HepG2 (cell line): ENCODE data around the gene SEBOX. TPM values are rescaled to one million over a fixed set of nuclear protein-coding genes. Genes with fewer than 3 reads are reported as not detected.
A peak's percentile ranks its signal among the peaks of the same experiment; 100 is the strongest.

Experiments
- CC2D1A ChIP-seq: sonication (generic); formaldehyde crosslinking; IDR thresholded peaks from 2 replicates; pipeline ENCODE4 v1.8.1; 2023; ENCODE audit warnings: mild to moderate bottlenecking, missing genetic modification reagents
- HNF4A ChIP-seq: sonication (generic); formaldehyde crosslinking; IDR thresholded peaks from 2 replicates; pipeline ENCODE4 v1.4.0; 2020; ENCODE audit warnings: missing genetic modification reagents
- KAT2B ChIP-seq: fragments of 150-350 bp; IDR thresholded peaks from 2 replicates; pipeline ENCODE4 v1.6.1; 2014; ENCODE audit warnings: low read depth, low read length, borderline replicate concordance
- KDM5B ChIP-seq: sonication (generic); formaldehyde crosslinking; IDR thresholded peaks from 2 replicates; pipeline ENCODE4 v1.4.0; 2020; ENCODE audit warnings: missing genetic modification reagents, mild to moderate bottlenecking, borderline replicate concordance
- NR2F2 ChIP-seq: IDR thresholded peaks from 2 replicates; pipeline ENCODE4 v1.6.1; 2012; ENCODE audit warnings: low read depth, inconsistent platforms, borderline replicate concordance
- PITX1 ChIP-seq: sonication (generic); formaldehyde crosslinking; IDR thresholded peaks from 2 replicates; pipeline ENCODE4 v1.5.1; 2020; ENCODE audit warnings: mild to moderate bottlenecking, missing genetic modification reagents
- TSC22D2 ChIP-seq: sonication (generic); formaldehyde crosslinking; IDR thresholded peaks from 2 replicates; pipeline ENCODE4 v1.5.1; 2020; ENCODE audit warnings: missing genetic modification reagents, mild to moderate bottlenecking, borderline replicate concordance
- ZNF546 ChIP-seq: sonication (generic); formaldehyde crosslinking; conservative IDR thresholded peaks from 2 replicates; pipeline ENCODE4 v1.8.1; 2023; ENCODE audit warnings: mild to moderate bottlenecking, missing genetic modification reagents
- ZSCAN30 ChIP-seq: sonication (generic); formaldehyde crosslinking; IDR thresholded peaks from 2 replicates; pipeline ENCODE4 v1.5.0; 2020; ENCODE audit warnings: mild to moderate bottlenecking, missing genetic modification reagents
- polyA plus RNA-seq, 8 experiments: library from polyadenylated mRNA; depleted of rRNA in 3 of 8; stranded (reverse) in 7 of 8; unstranded in 1 of 8; fragments of >200 nt; fragmentation: Illumina TruSeq in 4 of 8; extraction: Trizol in 4 of 8; gene quantifications; 2 replicates each; pipeline versions ENCODE4 v1.2.1 to v1.2.3, GENCODE V29; 2011 to 2016; ENCODE audit warnings: low read depth in 4 of 8, missing spikeins in 1 of 8, mixed read lengths in 1 of 8; ENCODE audit not compliant: insufficient read depth in 1 of 8
- total RNA-seq, 5 experiments: library from RNA; depleted of rRNA; stranded (reverse); fragments of >200 nt; fragmentation: Illumina TruSeq; extraction: Trizol; gene quantifications; 2 replicates each; pipeline ENCODE4 v1.2.3, GENCODE V29; 2016; ENCODE audit warnings: low read depth in 1 of 5
- TF ChIP-seq, protein P1 (sequence below): sonication (generic); formaldehyde crosslinking; IDR thresholded peaks from 2 replicates; pipeline ENCODE4 v1.4.0; 2020; ENCODE audit warnings: mild to moderate bottlenecking, missing genetic modification reagents, borderline replicate concordance
- TF ChIP-seq, protein P2 (sequence below): sonication (generic); formaldehyde crosslinking; IDR thresholded peaks from 2 replicates; pipeline ENCODE4 v1.5.0; 2020; ENCODE audit warnings: mild to moderate bottlenecking, missing genetic modification reagents, moderate library complexity
- TF ChIP-seq, protein P3 (sequence below): fragments of 450-650 bp; IDR thresholded peaks from 2 replicates; pipeline ENCODE4 v1.6.1; 2017; ENCODE audit warnings: mild to moderate bottlenecking
- TF ChIP-seq, protein P4 (sequence below), 2 experiments: sonication (generic) in 1 of 2; formaldehyde crosslinking in 1 of 2; IDR thresholded peaks; 2 replicates each; pipeline versions ENCODE4 v1.4.0 to v1.6.1; 2016 to 2020; ENCODE audit warnings: borderline replicate concordance in 1 of 2, low read depth in 1 of 2, mild to moderate bottlenecking in 1 of 2, missing genetic modification reagents in 1 of 2
- TF ChIP-seq, protein P5 (sequence below): sonication (generic); formaldehyde crosslinking; IDR thresholded peaks from 2 replicates; pipeline ENCODE4 v1.5.0; 2020; ENCODE audit warnings: missing genetic modification reagents, mild to moderate bottlenecking, borderline replicate concordance

SEBOX gene
- total and polyA plus RNA-seq, 2 of the 13 experiments (the other 11 are each of a cell fraction or from before 2014, with no cell fraction given), result not detected

DNA sequence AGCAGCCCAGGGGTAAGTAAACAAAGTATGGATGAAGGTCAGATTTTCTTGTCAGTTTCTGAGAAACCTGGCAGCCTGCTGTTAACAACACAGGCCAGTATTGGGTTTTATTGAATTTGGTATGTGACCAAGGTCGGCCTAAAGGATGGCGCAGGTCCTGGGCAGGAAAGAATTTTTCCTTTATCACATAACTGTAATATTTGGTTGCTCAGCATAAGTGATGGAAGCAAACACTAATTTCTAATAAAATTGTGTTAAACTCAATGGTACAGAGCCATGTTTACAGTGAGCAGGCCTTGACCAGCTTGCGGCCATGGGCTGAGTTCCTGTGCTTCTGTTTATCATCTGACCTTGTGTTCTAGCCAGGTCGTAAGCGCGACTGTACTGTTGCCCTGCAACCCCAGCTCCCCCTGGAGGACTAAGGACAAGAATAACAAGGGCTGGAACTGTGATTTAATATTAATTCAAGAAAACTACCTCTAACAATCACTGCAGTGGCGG is 18.2 kb downstream of the SEBOX start (continued):
- TF ChIP-seq, protein P1, sequence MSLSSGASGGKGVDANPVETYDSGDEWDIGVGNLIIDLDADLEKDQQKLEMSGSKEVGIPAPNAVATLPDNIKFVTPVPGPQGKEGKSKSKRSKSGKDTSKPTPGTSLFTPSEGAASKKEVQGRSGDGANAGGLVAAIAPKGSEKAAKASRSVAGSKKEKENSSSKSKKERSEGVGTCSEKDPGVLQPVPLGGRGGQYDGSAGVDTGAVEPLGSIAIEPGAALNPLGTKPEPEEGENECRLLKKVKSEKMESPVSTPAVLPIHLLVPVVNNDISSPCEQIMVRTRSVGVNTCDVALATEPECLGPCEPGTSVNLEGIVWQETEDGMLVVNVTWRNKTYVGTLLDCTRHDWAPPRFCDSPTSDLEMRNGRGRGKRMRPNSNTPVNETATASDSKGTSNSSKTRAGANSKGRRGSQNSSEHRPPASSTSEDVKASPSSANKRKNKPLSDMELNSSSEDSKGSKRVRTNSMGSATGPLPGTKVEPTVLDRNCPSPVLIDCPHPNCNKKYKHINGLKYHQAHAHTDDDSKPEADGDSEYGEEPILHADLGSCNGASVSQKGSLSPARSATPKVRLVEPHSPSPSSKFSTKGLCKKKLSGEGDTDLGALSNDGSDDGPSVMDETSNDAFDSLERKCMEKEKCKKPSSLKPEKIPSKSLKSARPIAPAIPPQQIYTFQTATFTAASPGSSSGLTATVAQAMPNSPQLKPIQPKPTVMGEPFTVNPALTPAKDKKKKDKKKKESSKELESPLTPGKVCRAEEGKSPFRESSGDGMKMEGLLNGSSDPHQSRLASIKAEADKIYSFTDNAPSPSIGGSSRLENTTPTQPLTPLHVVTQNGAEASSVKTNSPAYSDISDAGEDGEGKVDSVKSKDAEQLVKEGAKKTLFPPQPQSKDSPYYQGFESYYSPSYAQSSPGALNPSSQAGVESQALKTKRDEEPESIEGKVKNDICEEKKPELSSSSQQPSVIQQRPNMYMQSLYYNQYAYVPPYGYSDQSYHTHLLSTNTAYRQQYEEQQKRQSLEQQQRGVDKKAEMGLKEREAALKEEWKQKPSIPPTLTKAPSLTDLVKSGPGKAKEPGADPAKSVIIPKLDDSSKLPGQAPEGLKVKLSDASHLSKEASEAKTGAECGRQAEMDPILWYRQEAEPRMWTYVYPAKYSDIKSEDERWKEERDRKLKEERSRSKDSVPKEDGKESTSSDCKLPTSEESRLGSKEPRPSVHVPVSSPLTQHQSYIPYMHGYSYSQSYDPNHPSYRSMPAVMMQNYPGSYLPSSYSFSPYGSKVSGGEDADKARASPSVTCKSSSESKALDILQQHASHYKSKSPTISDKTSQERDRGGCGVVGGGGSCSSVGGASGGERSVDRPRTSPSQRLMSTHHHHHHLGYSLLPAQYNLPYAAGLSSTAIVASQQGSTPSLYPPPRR (CRISPR knock-in tag), result 0 out of 2 replicates have a peak, but pooled peaks have one; percentile 4
- TF ChIP-seq HNF4A (CRISPR knock-in tag) (peak; percentile 39; the same call in 1 of the 2 replicates), NR2F2 (no peak), PITX1 (CRISPR knock-in tag) (0 out of 2 replicates have a peak, but pooled peaks have one; percentile 13), CC2D1A (CRISPR knock-in tag) (no peak), ZSCAN30 (CRISPR knock-in tag) (no peak), KDM5B (CRISPR knock-in tag) (no peak), ZNF546 (CRISPR knock-in tag) (no peak), TSC22D2 (CRISPR knock-in tag) (no peak), KAT2B (no peak)
- TF ChIP-seq, protein P2, sequence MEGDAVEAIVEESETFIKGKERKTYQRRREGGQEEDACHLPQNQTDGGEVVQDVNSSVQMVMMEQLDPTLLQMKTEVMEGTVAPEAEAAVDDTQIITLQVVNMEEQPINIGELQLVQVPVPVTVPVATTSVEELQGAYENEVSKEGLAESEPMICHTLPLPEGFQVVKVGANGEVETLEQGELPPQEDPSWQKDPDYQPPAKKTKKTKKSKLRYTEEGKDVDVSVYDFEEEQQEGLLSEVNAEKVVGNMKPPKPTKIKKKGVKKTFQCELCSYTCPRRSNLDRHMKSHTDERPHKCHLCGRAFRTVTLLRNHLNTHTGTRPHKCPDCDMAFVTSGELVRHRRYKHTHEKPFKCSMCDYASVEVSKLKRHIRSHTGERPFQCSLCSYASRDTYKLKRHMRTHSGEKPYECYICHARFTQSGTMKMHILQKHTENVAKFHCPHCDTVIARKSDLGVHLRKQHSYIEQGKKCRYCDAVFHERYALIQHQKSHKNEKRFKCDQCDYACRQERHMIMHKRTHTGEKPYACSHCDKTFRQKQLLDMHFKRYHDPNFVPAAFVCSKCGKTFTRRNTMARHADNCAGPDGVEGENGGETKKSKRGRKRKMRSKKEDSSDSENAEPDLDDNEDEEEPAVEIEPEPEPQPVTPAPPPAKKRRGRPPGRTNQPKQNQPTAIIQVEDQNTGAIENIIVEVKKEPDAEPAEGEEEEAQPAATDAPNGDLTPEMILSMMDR (CRISPR knock-in tag), result peak; percentile 84
- TF ChIP-seq, protein P3, sequence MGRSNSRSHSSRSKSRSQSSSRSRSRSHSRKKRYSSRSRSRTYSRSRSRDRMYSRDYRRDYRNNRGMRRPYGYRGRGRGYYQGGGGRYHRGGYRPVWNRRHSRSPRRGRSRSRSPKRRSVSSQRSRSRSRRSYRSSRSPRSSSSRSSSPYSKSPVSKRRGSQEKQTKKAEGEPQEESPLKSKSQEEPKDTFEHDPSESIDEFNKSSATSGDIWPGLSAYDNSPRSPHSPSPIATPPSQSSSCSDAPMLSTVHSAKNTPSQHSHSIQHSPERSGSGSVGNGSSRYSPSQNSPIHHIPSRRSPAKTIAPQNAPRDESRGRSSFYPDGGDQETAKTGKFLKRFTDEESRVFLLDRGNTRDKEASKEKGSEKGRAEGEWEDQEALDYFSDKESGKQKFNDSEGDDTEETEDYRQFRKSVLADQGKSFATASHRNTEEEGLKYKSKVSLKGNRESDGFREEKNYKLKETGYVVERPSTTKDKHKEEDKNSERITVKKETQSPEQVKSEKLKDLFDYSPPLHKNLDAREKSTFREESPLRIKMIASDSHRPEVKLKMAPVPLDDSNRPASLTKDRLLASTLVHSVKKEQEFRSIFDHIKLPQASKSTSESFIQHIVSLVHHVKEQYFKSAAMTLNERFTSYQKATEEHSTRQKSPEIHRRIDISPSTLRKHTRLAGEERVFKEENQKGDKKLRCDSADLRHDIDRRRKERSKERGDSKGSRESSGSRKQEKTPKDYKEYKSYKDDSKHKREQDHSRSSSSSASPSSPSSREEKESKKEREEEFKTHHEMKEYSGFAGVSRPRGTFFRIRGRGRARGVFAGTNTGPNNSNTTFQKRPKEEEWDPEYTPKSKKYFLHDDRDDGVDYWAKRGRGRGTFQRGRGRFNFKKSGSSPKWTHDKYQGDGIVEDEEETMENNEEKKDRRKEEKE, result no peak
- TF ChIP-seq, protein P4, sequence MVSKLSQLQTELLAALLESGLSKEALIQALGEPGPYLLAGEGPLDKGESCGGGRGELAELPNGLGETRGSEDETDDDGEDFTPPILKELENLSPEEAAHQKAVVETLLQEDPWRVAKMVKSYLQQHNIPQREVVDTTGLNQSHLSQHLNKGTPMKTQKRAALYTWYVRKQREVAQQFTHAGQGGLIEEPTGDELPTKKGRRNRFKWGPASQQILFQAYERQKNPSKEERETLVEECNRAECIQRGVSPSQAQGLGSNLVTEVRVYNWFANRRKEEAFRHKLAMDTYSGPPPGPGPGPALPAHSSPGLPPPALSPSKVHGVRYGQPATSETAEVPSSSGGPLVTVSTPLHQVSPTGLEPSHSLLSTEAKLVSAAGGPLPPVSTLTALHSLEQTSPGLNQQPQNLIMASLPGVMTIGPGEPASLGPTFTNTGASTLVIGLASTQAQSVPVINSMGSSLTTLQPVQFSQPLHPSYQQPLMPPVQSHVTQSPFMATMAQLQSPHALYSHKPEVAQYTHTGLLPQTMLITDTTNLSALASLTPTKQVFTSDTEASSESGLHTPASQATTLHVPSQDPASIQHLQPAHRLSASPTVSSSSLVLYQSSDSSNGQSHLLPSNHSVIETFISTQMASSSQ (IDR thresholded peaks at IDR 0.05; ENCODE audit: low read depth), result no peak
- TF ChIP-seq, protein P4 (CRISPR knock-in tag; IDR thresholded peaks at IDR 0.05; ENCODE audit: borderline replicate concordance), result no peak
- TF ChIP-seq, protein P5, sequence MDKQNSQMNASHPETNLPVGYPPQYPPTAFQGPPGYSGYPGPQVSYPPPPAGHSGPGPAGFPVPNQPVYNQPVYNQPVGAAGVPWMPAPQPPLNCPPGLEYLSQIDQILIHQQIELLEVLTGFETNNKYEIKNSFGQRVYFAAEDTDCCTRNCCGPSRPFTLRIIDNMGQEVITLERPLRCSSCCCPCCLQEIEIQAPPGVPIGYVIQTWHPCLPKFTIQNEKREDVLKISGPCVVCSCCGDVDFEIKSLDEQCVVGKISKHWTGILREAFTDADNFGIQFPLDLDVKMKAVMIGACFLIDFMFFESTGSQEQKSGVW, result no peak
